ENCODE data around the gene DSG3. TPM values are rescaled to one million over a fixed set of nuclear protein-coding genes. Genes with fewer than 3 reads are reported as not detected.
A peak's percentile ranks its signal among the peaks of the same experiment; 100 is the strongest.

DSG3 gene
- total and polyA plus RNA-seq, 2 of the 8 experiments (the other 6 are each of a cell fraction or from before 2014, with no cell fraction given), result 0.03 to 0.07 TPM

DNA sequence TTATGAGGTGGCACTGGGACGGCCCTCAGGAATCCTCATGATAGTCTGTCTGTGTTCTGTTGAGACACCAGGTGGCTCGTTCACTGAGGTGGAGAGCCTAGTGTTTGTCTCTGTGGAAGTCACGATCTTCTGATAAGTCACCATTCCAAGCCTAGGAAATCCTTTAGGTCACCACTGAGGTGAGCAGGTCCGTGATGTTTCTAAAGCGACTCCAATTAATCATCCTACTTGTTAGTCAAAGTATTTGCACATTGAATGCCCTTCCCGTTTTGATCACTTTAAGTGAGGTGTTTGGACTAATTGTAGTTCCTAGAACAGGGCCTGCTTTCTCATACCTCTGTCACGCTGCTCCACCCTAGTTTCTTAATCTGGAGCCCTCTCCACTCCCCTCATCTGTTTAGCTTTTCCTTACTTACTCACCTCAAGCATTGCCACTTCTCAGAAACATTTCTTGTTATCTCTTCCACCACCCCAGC, 28.0 kb upstream of the DSG3 start:
- Histone ChIP-seq H4K91ac (replicated peaks; ENCODE audit: insufficient read length, low read length) (no peak overlapping the region), H3K14ac (ENCODE audit: insufficient read length) (no peak overlapping the region), H3K79me1 (ENCODE audit: low read depth, low read length) (no peaks in the 10 kb centered on the region), H3K4ac (replicated peaks; ENCODE audit: insufficient read length, low read depth, low read length) (no peak overlapping the region), H2BK12ac (ENCODE audit: low read depth, low read length) (no peak overlapping the region), H3K9ac (replicated peaks in 1 of 4; ENCODE audit: extremely low read depth in 1 of 4, low read depth in 3 of 4, low read length in 3 of 4) (no peak overlapping the region), H2BK20ac (ENCODE audit: low read length) (no peak overlapping the region), H3K4me3 (ENCODE audit: extremely low read depth in 1 of 4, insufficient read depth in 2 of 4, low read depth in 3 of 4, low read length in 4 of 4) (no peak overlapping the region), H2AK5ac (ENCODE audit: low read depth, low read length) (no peak overlapping the region), H3K18ac (ENCODE audit: extremely low read depth, low read length) (no peak overlapping the region), H3K79me2 (ENCODE audit: control insufficient read depth in 1 of 2, insufficient read depth in 2 of 2, low read length in 2 of 2) (no peaks in the 10 kb centered on the region), H3K36me3 (ENCODE audit: control insufficient read depth in 2 of 4, insufficient read depth in 4 of 4, low read length in 3 of 4) (no peaks in the 10 kb centered on the region), H4K5ac (ENCODE audit: insufficient read length, low read depth, low read length) (no peak overlapping the region), H2BK5ac (ENCODE audit: low read depth, low read length) (no peak overlapping the region), H3K27ac (ENCODE audit: low read depth, low read length) (no peak overlapping the region), H3K4me1 (replicated peaks in 1 of 4; ENCODE audit: control insufficient read depth in 3 of 4, insufficient read depth in 4 of 4, low read length in 3 of 4) (no peaks in the 10 kb centered on the region), H2AFZ (ENCODE audit: low read length) (peak overlapping the region; percentile 84; the same call in 1 of the 2 replicates), H4K8ac (ENCODE audit: extremely low read depth, insufficient read depth, low read length) (no peak overlapping the region), H3K56ac (replicated peaks; ENCODE audit: insufficient read length, low read depth, low read length) (no peak overlapping the region), H3K23ac (ENCODE audit: insufficient read length) (no peak overlapping the region), H3K27me3 (replicated peaks in 1 of 4; ENCODE audit: control insufficient read depth in 3 of 4, extremely low read depth in 1 of 4, insufficient read depth in 3 of 4, low read length in 3 of 4) (no peaks in the 10 kb centered on the region), H3K23me2 (ENCODE audit: low read depth, low read length) (no peaks in the 10 kb centered on the region), H3K4me2 (ENCODE audit: insufficient read depth in 1 of 2, low read depth in 2 of 2, low read length in 2 of 2) (no peak overlapping the region), H2BK120ac (replicated peaks; ENCODE audit: low read depth, low read length) (no peak overlapping the region), H3K9me3 (ENCODE audit: insufficient read depth in 2 of 2, low read depth in 1 of 2, low read length in 1 of 2) (no peaks in the 10 kb centered on the region; a peak in 1 of 4 replicates), H2BK15ac (ENCODE audit: low read length) (no peak overlapping the region), H4K20me1 (replicated peaks in 1 of 2; ENCODE audit: control insufficient read depth in 1 of 2, insufficient read depth in 2 of 2, low read length in 2 of 2) (no peaks in the 10 kb centered on the region)
- ChIA-PET CTCF (ENCODE audit: partially characterized antibody) (interaction anchor here (1.4 kb wide), 1 partner anchor 87 kb away, joined by 4 read pairs; no protein-coding TSS in a partner anchor), POLR2A (ENCODE audit: partially characterized antibody) (no interaction called here)
- WGBS, 2 experiments (ENCODE audit: extremely low coverage in 1 of 2, insufficient coverage in 1 of 2, insufficient read length in 1 of 2, insufficient replicate concordance in 2 of 2, low coverage in 1 of 2, low lambda C conversion rate in 2 of 2, missing lambda C conversion rate in 1 of 2), result 92% methylated on average over 7 of the region's 7 CpGs; no CpG with 5 or more reads in 1 of the 2 experiments
- TF ChIP-seq YY1 (IDR thresholded peaks at IDR 0.05; ENCODE audit: low read depth, low read length), result no peak
- no peak for TF ChIP-seq CHD1 (IDR thresholded peaks at IDR 0.05; ENCODE audit: low read depth, low read length)
- TF ChIP-seq, protein P1, sequence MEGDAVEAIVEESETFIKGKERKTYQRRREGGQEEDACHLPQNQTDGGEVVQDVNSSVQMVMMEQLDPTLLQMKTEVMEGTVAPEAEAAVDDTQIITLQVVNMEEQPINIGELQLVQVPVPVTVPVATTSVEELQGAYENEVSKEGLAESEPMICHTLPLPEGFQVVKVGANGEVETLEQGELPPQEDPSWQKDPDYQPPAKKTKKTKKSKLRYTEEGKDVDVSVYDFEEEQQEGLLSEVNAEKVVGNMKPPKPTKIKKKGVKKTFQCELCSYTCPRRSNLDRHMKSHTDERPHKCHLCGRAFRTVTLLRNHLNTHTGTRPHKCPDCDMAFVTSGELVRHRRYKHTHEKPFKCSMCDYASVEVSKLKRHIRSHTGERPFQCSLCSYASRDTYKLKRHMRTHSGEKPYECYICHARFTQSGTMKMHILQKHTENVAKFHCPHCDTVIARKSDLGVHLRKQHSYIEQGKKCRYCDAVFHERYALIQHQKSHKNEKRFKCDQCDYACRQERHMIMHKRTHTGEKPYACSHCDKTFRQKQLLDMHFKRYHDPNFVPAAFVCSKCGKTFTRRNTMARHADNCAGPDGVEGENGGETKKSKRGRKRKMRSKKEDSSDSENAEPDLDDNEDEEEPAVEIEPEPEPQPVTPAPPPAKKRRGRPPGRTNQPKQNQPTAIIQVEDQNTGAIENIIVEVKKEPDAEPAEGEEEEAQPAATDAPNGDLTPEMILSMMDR (IDR thresholded peaks at IDR 0.05; ENCODE audit: control extremely low read depth in 1 of 3, insufficient read depth in 1 of 3, low read depth in 1 of 3, low read length in 3 of 3), result no peak
- TF ChIP-seq JUND (IDR thresholded peaks at IDR 0.05; ENCODE audit: low read length), result no peak
- no peak for TF ChIP-seq SP2 (IDR thresholded peaks at IDR 0.05; ENCODE audit: low read length)
- no peak for TF ChIP-seq CBX8 (IDR thresholded peaks at IDR 0.05; ENCODE audit: borderline replicate concordance, low read depth, low read length)
- TF ChIP-seq BCL11A (IDR thresholded peaks at IDR 0.05; ENCODE audit: low read depth in 2 of 2, low read length in 2 of 2), result no peak
- TF ChIP-seq CHD2 (IDR thresholded peaks at IDR 0.05; ENCODE audit: low read length), result no peak
- TF ChIP-seq RAD21 (IDR thresholded peaks at IDR 0.05 in 1 of 2, conservative IDR thresholded peaks at IDR 0.05 in 1 of 2; ENCODE audit: low read depth in 2 of 2, low read length in 2 of 2), result no peak
- FAIRE-seq (no peak), DNase-seq (ENCODE audit: low read depth in 1 of 2, low spot score in 2 of 2) (no peak)

Data from H1 (cell line).